CD4-positive, alpha-beta T cell treated with Interleukin-4 for 1 hour (primary cell): ENCODE measurements around the gene TRMT1.

Experiments used
- DNase-seq, 2 donors: peaks; one replicate each; pipeline ENCODE4 v3.0.0-alpha.2; 2020 to 2022

Gene TRMT1

GRCh38 chr19:13101590-13102415, 14.7 kb downstream of the TRMT1 start:
- no peak for DNase-seq

GRCh38 chr19:13100841-13101589, 15.5 kb downstream of the TRMT1 start:
- DNase-seq, result no peak

- peak; percentile 81 to 85 for DNase-seq
Measured at GRCh38 chr19:13100031-13100588, 16.4 kb downstream of the TRMT1 start.

GRCh38 chr19:13099073-13099999, 17.2 kb downstream of the TRMT1 start:
- peak; percentile 82 to 86 for DNase-seq

GRCh38 chr19:13098277-13099072, 18.1 kb downstream of the TRMT1 start:
- DNase-seq, result peak; percentile 52 to 59

- peak in 1 of 2 donors; percentile 38 for DNase-seq
Measured at GRCh38 chr19:13097463-13098258, 18.9 kb downstream of the TRMT1 start.

GRCh38 chr19:13097033-13097462, 19.5 kb downstream of the TRMT1 start:
- DNase-seq, result no peak

GRCh38 chr19:13095934-13096927, 20.3 kb downstream of the TRMT1 start:
- DNase-seq, result peak in 1 of 2 donors; percentile 37

GRCh38 chr19:13095393-13095784, 21.2 kb downstream of the TRMT1 start:
- DNase-seq, result peak in 1 of 2 donors; percentile 55

- peak in 1 of 2 donors; percentile 50 for DNase-seq
Measured at GRCh38 chr19:13094771-13095392, 21.7 kb downstream of the TRMT1 start.

GRCh38 chr19:13094106-13094504, 22.4 kb downstream of the TRMT1 start:
- DNase-seq, result no peak

GRCh38 chr19:13093407-13094105, 23.0 kb downstream of the TRMT1 start:
- peak; percentile 85 to 88 for DNase-seq

- DNase-seq, result no peak
Measured at GRCh38 chr19:13092606-13093235, 23.8 kb downstream of the TRMT1 start.

GRCh38 chr19:13092158-13092543, 24.4 kb downstream of the TRMT1 start:
- DNase-seq, result no peak

GRCh38 chr19:13091400-13092157, 25.0 kb downstream of the TRMT1 start:
- no peak for DNase-seq

- DNase-seq, result no peak
Measured at GRCh38 chr19:13090511-13091231, 25.9 kb downstream of the TRMT1 start.
